ENCODE data around the gene SNX9.

- TF ChIP-seq CTCF (conservative IDR thresholded peaks at IDR 0.05; ENCODE audit: low read depth, low read length) (no peak), EZH2 (IDR thresholded peaks at IDR 0.05; ENCODE audit: borderline replicate concordance, low read depth, low read length, poor library complexity, severe bottlenecking) (no peak)
These were observed 143.5 kb downstream of the SNX9 start for GRCh38 chr6:157966589-157966977.
